HepG2 (cell line): ENCODE measurements around the gene SORBS2. TPM values are rescaled to one million over a fixed set of nuclear protein-coding genes. Genes with fewer than 3 reads are reported as not detected.

ENCODE experiments used
- ELF1 ChIP-seq: sonication (generic); formaldehyde crosslinking; IDR thresholded peaks from 2 replicates; pipeline ENCODE4 v1.4.0; 2020; ENCODE audit warnings: missing genetic modification reagents
- GATA4 ChIP-seq: sonication (generic); IDR thresholded peaks from 2 replicates; pipeline ENCODE4 v1.6.1; 2016; ENCODE audit warnings: antibody characterized with exemption, low read depth, borderline replicate concordance
- JARID2 ChIP-seq: sonication (generic); formaldehyde crosslinking; IDR thresholded peaks from 2 replicates; pipeline ENCODE4 v1.8.1; 2023; ENCODE audit warnings: missing genetic modification reagents, inconsistent platforms; ENCODE audit not compliant: insufficient replicate concordance
- LRRFIP1 ChIP-seq: sonication (generic); formaldehyde crosslinking; conservative IDR thresholded peaks from 2 replicates; pipeline ENCODE4 v1.4.0; 2020; ENCODE audit warnings: missing genetic modification reagents
- PAF1 ChIP-seq: IDR thresholded peaks from 2 replicates; pipeline ENCODE4 v1.6.1; 2016; ENCODE audit warnings: missing genetic modification reagents, missing compliant biosample characterization
- PHF8 ChIP-seq: sonication (generic); formaldehyde crosslinking; IDR thresholded peaks from 2 replicates; pipeline ENCODE4 v1.5.0; 2020; ENCODE audit warnings: missing genetic modification reagents
- RFX1 ChIP-seq: fragments of 450-650 bp; IDR thresholded peaks from 2 replicates; pipeline ENCODE4 v1.6.1; 2017
- XRCC5 ChIP-seq: fragments of 200-400 bp; formaldehyde crosslinking; optimal IDR thresholded peaks from 2 replicates; pipeline ENCODE3; 2017; ENCODE audit warnings: mild to moderate bottlenecking, low read length
- ZNF646 ChIP-seq: sonication (generic); formaldehyde crosslinking; IDR thresholded peaks from 2 replicates; pipeline ENCODE4 v1.9.0; 2021; ENCODE audit warnings: mild to moderate bottlenecking, missing genetic modification reagents
- ZNF672 ChIP-seq: sonication (generic); formaldehyde crosslinking; IDR thresholded peaks from 2 replicates; pipeline ENCODE4 v1.8.1; 2022; ENCODE audit warnings: missing genetic modification reagents
- polyA plus RNA-seq, 8 experiments: library from polyadenylated mRNA; depleted of rRNA in 3 of 8; stranded (reverse) in 7 of 8; unstranded in 1 of 8; fragments of >200 nt; fragmentation: Illumina TruSeq in 4 of 8; extraction: Trizol in 4 of 8; gene quantifications; 2 replicates each; pipeline versions ENCODE4 v1.2.1 to v1.2.3, GENCODE V29; 2011 to 2016; ENCODE audit warnings: low read depth in 4 of 8, missing spikeins in 1 of 8, mixed read lengths in 1 of 8; ENCODE audit not compliant: insufficient read depth in 1 of 8
- total RNA-seq, 5 experiments: library from RNA; depleted of rRNA; stranded (reverse); fragments of >200 nt; fragmentation: Illumina TruSeq; extraction: Trizol; gene quantifications; 2 replicates each; pipeline ENCODE4 v1.2.3, GENCODE V29; 2016; ENCODE audit warnings: low read depth in 1 of 5
- TF ChIP-seq, protein P1 (sequence below): sonication (generic); formaldehyde crosslinking; IDR thresholded peaks from 2 replicates; pipeline ENCODE4 v1.4.0; 2020; ENCODE audit warnings: mild to moderate bottlenecking, missing genetic modification reagents
- TF ChIP-seq, protein P2 (sequence below): sonication (generic); formaldehyde crosslinking; IDR thresholded peaks from 2 replicates; pipeline ENCODE4 v1.4.0; 2020; ENCODE audit warnings: mild to moderate bottlenecking, low read depth, missing genetic modification reagents

Gene SORBS2
- total and polyA plus RNA-seq, 2 of the 13 experiments (the other 11 are each of a cell fraction or from before 2014, with no cell fraction given) = 25.0 to 80.5 TPM

GRCh38 chr4:185811509-185812364, at the start of gene SORBS2 (continued):
- TF ChIP-seq ZNF646 (CRISPR knock-in tag) (peak; percentile 73; the same call in 1 of the 2 replicates), PAF1 (no peak), RFX1 (peak; percentile 82), XRCC5 (peak; percentile 61), PHF8 (CRISPR knock-in tag) (peak; percentile 46), JARID2 (CRISPR knock-in tag) (peak; percentile 22), LRRFIP1 (CRISPR knock-in tag) (no peak), ZNF672 (CRISPR knock-in tag) (no peak), ELF1 (CRISPR knock-in tag) (peak; percentile 47; the same call in 1 of the 2 replicates), GATA4 (no peak)
- TF ChIP-seq, protein P1, sequence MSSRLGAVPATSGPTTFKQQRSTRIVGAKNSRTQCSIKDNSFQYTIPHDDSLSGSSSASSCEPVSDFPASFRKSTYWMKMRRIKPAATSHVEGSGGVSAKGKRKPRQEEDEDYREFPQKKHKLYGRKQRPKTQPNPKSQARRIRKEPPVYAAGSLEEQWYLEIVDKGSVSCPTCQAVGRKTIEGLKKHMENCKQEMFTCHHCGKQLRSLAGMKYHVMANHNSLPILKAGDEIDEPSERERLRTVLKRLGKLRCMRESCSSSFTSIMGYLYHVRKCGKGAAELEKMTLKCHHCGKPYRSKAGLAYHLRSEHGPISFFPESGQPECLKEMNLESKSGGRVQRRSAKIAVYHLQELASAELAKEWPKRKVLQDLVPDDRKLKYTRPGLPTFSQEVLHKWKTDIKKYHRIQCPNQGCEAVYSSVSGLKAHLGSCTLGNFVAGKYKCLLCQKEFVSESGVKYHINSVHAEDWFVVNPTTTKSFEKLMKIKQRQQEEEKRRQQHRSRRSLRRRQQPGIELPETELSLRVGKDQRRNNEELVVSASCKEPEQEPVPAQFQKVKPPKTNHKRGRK (CRISPR knock-in tag) = 0 out of 2 replicates have a peak, but pooled peaks have one; percentile 37
- TF ChIP-seq, protein P2, sequence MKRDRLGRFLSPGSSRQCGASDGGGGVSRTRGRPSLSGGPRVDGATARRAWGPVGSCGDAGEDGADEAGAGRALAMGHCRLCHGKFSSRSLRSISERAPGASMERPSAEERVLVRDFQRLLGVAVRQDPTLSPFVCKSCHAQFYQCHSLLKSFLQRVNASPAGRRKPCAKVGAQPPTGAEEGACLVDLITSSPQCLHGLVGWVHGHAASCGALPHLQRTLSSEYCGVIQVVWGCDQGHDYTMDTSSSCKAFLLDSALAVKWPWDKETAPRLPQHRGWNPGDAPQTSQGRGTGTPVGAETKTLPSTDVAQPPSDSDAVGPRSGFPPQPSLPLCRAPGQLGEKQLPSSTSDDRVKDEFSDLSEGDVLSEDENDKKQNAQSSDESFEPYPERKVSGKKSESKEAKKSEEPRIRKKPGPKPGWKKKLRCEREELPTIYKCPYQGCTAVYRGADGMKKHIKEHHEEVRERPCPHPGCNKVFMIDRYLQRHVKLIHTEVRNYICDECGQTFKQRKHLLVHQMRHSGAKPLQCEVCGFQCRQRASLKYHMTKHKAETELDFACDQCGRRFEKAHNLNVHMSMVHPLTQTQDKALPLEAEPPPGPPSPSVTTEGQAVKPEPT (CRISPR knock-in tag) = 0 out of 2 replicates have a peak, but pooled peaks have one; percentile 39
